ENCODE data around the gene CSNK2B.

Gene CSNK2B

GRCh38 chr6:31681135-31681671 is 15.3 kb downstream of the CSNK2B start:
- peak overlapping the region; percentile 27 for H3K4me3 ChIP-seq (ENCODE audit: low read depth, low read length)
- CTCF ChIA-PET = interaction anchor here (0.6 to 2.3 kb wide), 26 partner anchors 9 to 553 kb away, joined by 3 to 24 read pairs (median 4); partner anchors contain the start of genes CSNK2B, LY6G6C and MSH5
- no peaks in the 10 kb centered on the region for H3K9me3 ChIP-seq (ENCODE audit: control insufficient read depth, insufficient read depth, low read depth, low read length)
- H3K4me1 ChIP-seq (ENCODE audit: control insufficient read depth, insufficient read depth, low read length) = no peaks in the 10 kb centered on the region; the same call in 1 of the 2 replicates
- POLR2A ChIA-PET = interaction anchor here (0.6 to 2.1 kb wide), 13 partner anchors 9 to 271 kb away, joined by 3 to 15 read pairs (median 4); partner anchors contain the start of genes ABHD16A, CSNK2B, GPANK1 and HSPA1B
- no peak overlapping the region; the same call in 1 of the 2 replicates for H3K27ac ChIP-seq (ENCODE audit: extremely low read depth, low read depth, low read length)
- TF ChIP-seq ZEB2 (tag by site-specific recombination; IDR thresholded peaks at IDR 0.05) (peak; percentile 8; the same call in 1 of the 2 replicates), ZNF670 (tag by site-specific recombination; IDR thresholded peaks at IDR 0.05; ENCODE audit: low read depth) (no peak), ZNF112 (tag by site-specific recombination; IDR thresholded peaks at IDR 0.05) (no peak), HIC1 (tag by site-specific recombination; IDR thresholded peaks at IDR 0.05) (no peak), ZNF529 (tag by site-specific recombination; IDR thresholded peaks at IDR 0.05; ENCODE audit: insufficient replicate concordance) (no peak), ZNF747 (tag by site-specific recombination; IDR thresholded peaks at IDR 0.05) (no peak)
- H3K36me3 ChIP-seq (ENCODE audit: control insufficient read depth in 2 of 2, insufficient read depth in 1 of 2, low read length in 2 of 2) = peaks cover 0 to 7% of the 10 kb centered on the region in 2 experiments; a peak in 1 of 3 replicates

GRCh38 chr6:31683591-31683990 is 17.7 kb downstream of the CSNK2B start:
- Histone ChIP-seq H3K36me3 (ENCODE audit: control insufficient read depth in 2 of 2, insufficient read depth in 1 of 2, low read length in 2 of 2) (peaks cover 0 to 31% of the 10 kb centered on the region in 2 experiments; a peak in 1 of 3 replicates), H3K9me3 (ENCODE audit: control insufficient read depth, insufficient read depth, low read depth, low read length) (no peaks in the 10 kb centered on the region), H3K4me3 (ENCODE audit: low read depth, low read length) (no peak overlapping the region), H3K4me1 (ENCODE audit: control insufficient read depth, insufficient read depth, low read length) (no peaks in the 10 kb centered on the region; the same call in 1 of the 2 replicates), H3K27ac (ENCODE audit: extremely low read depth, low read depth, low read length) (no peak overlapping the region)
- ChIA-PET POLR2A (interaction anchor here (1.3 to 2.0 kb wide), 4 partner anchors 10 to 144 kb away, joined by 3 to 10 read pairs (median 5); partner anchors contain the start of genes ABHD16A, HSPA1B and LSM2), CTCF (interaction anchor here (0.6 to 0.7 kb wide), 2 partner anchors 9 to 11 kb away, joined by 3 read pairs; no protein-coding TSS in a partner anchor)
- TF ChIP-seq WT1 (tag by site-specific recombination; IDR thresholded peaks at IDR 0.05) (no peak), ZNF335 (tag by site-specific recombination; conservative IDR thresholded peaks at IDR 0.05) (no peak), ZNF560 (tag by site-specific recombination; IDR thresholded peaks at IDR 0.05; ENCODE audit: borderline replicate concordance) (no peak), HOXA7 (CRISPR knock-in tag; IDR thresholded peaks at IDR 0.05; ENCODE audit: borderline replicate concordance) (no peak), ZNF600 (tag by site-specific recombination; IDR thresholded peaks at IDR 0.05) (no peak), ZNF768 (tag by site-specific recombination; IDR thresholded peaks at IDR 0.05) (no peak), ZBTB8A (tag by site-specific recombination; IDR thresholded peaks at IDR 0.05) (no peak)

- ChIA-PET CTCF (interaction anchor here (0.6 to 1.2 kb wide), 3 partner anchors 83 to 364 kb away, joined by 3 to 10 read pairs (median 3); no protein-coding TSS in a partner anchor), POLR2A (interaction anchor here (0.6 to 1.4 kb wide), 2 partner anchors 141 to 164 kb away, joined by 4 read pairs; partner anchors contain the start of gene HSPA1B)
- Histone ChIP-seq H3K27ac (ENCODE audit: extremely low read depth, low read depth, low read length) (no peak overlapping the region), H3K4me3 (ENCODE audit: low read depth, low read length) (no peak overlapping the region), H3K9me3 (ENCODE audit: control insufficient read depth, insufficient read depth, low read depth, low read length) (no peaks in the 10 kb centered on the region), H3K4me1 (ENCODE audit: control insufficient read depth, insufficient read depth, low read length) (no peaks in the 10 kb centered on the region), H3K36me3 (ENCODE audit: control insufficient read depth in 2 of 2, insufficient read depth in 1 of 2, low read length in 2 of 2) (peaks cover 0 to 54% of the 10 kb centered on the region in 2 experiments; a peak in 1 of 3 replicates)
- TF ChIP-seq ZBTB48 (tag by site-specific recombination; IDR thresholded peaks at IDR 0.05) (0 out of 2 replicates have a peak, but pooled peaks have one; percentile 53), ZBTB26 (tag by site-specific recombination; optimal IDR thresholded peaks at IDR 0.05) (no peak)
These were observed 20.6 kb downstream of the CSNK2B start for GRCh38 chr6:31686483-31686882.
